Adrenal gland (tissue), 12 donors: ENCODE results near the gene TUBGCP2. TPM values are rescaled to one million over a fixed set of nuclear protein-coding genes. Genes with fewer than 3 reads are reported as not detected.

Experiments used
- DNase-seq, 7 donors: peaks; one replicate each; pipeline ENCODE4 v3.0.0-alpha.2; 2019 to 2020
- H3K27ac ChIP-seq, 5 donors: fragments of 200-600 bp; sonication (generic) in 4 of 5; 1 replicate in 3 of 5; 2 replicates in 2 of 5; pipeline versions ENCODE4 v1.5.1 to v1.8.0; 2016 to 2020; ENCODE audit warnings: mild to moderate bottlenecking in 1 of 5
- H3K27me3 ChIP-seq: fragments of 200-600 bp; 2 replicates; pipeline ENCODE4 v1.8.0; 2021
- H3K36me3 ChIP-seq, 2 donors: fragments of 200-600 bp; replicated peaks in 1 of 2; 1 replicate in 1 of 2; 2 replicates in 1 of 2; pipeline versions ENCODE4 v1.5.1 to v1.8.0; 2018 to 2022
- H3K4me1 ChIP-seq, 2 donors: fragments of 200-600 bp; replicated peaks in 1 of 2; 1 replicate in 1 of 2; 2 replicates in 1 of 2; pipeline versions ENCODE4 v1.5.1 to v1.8.0; 2018 to 2021
- H3K4me3 ChIP-seq, 4 donors: fragments of 200-600 bp; sonication (generic) in 3 of 4; one replicate each; pipeline ENCODE4 v1.5.1; 2016 to 2018
- H3K9me3 ChIP-seq, 3 donors: fragments of 200-600 bp; sonication (generic) in 1 of 3; replicated peaks in 1 of 3; 1 replicate in 2 of 3; 2 replicates in 1 of 3; pipeline versions ENCODE4 v1.5.1 to v1.8.0; 2016 to 2021
- CTCF ChIP-seq, 6 experiments: fragments of 450-650 bp in 4 of 6; fragments of 200-600 bp in 2 of 6; sonication (generic) in 1 of 6; IDR thresholded peaks; 1 replicate in 5 of 6; 2 replicates in 1 of 6; pipeline versions ENCODE4 v1.5.1 to v1.8.0; 2016 to 2021; ENCODE audit warnings: antibody characterized with exemption in 6 of 6, mild to moderate bottlenecking in 2 of 6, moderate library complexity in 1 of 6
- POLR2A ChIP-seq, 2 donors: fragments of 450-650 bp; IDR thresholded peaks; one replicate each; pipeline ENCODE4 v1.6.1; 2017; ENCODE audit warnings: antibody characterized with exemption in 2 of 2, mild to moderate bottlenecking in 2 of 2, moderate library complexity in 1 of 2
- WGBS, 4 donors: extraction: QIAGEN DNeasy Blood & Tissue Kit in 2 of 4; methylation state at CpG; one replicate each; pipeline versions ENCODE4 v1.1.5 to v1.1.7; 2013 to 2017; 5-methylcytosine and 5-hydroxymethylcytosine counted together
- intact Hi-C, 2 donors: fragments of 100-400 bp; cut with DNase I; formaldehyde crosslinking; loops; one replicate each; pipeline versions ENCODE4 v1.14.1 to v1.15.0; 2022 to 2023
- polyA plus RNA-seq, 3 donors: library from polyadenylated mRNA; stranded (reverse); fragments of 200-250 nt in 2 of 3; fragments of 350-450 nt in 1 of 3; fragmentation: Illumina TruSeq in 1 of 3; extraction: RNeasy Lipid Tissue Mini Kit (QIAGEN cat#74804) in 1 of 3; gene quantifications; one replicate each; pipeline ENCODE4 v1.2.3, GENCODE V29; 2013 to 2014
- total RNA-seq, 9 donors: library from RNA; depleted of rRNA in 4 of 9; stranded (reverse); fragments of >200 nt in 4 of 9; fragments of 120-200 nt in 1 of 9; fragmentation: NEBNext Ultra II Directional in 1 of 9; extraction: Animal tissue kit (Norgen Biotek cat#: 25700) in 1 of 9; gene quantifications; one replicate each; pipeline versions ENCODE4 v1.1.0 to v1.2.4, GENCODE V29; 2013 to 2023
- donor health status: healthy with polysubstance abuse.
- donor health status: Bipolar disorder and iron deficiency.
- donor health status: DM: yes; HTN: yes; CAD: no.
- donor health status: DM: no; HTN: no; CAD: no.
- donor health status: DM: no; HTN: no; CAD: no.
- donor health status: DM: yes; HTN: yes; CAD: no.

The TUBGCP2 gene
- total and polyA plus RNA-seq, 12 donors: 30.9 to 234 (median 62.0) TPM

GRCh38 chr10:133337370-133337725, 28.7 kb upstream of the TUBGCP2 start:
- Histone ChIP-seq H3K4me1 (peaks cover 9 to 11% of the 10 kb centered on the region in 2 donors), H3K27ac (no peak overlapping the region), H3K4me3 (no peak overlapping the region), H3K9me3 (no peaks in the 10 kb centered on the region), H3K27me3 (peaks cover 22% of the 10 kb centered on the region), H3K36me3 (no peaks in the 10 kb centered on the region)
- DNase-seq: no peak
- TF ChIP-seq POLR2A (IDR thresholded peaks at IDR 0.05) (no peak), CTCF (IDR thresholded peaks at IDR 0.05) (no peak)
- WGBS, 4 donors: 62 to 84% (median 77%) methylated on average over 3 of the region's 3 CpGs
- intact Hi-C loops: no loop called here

DNA sequence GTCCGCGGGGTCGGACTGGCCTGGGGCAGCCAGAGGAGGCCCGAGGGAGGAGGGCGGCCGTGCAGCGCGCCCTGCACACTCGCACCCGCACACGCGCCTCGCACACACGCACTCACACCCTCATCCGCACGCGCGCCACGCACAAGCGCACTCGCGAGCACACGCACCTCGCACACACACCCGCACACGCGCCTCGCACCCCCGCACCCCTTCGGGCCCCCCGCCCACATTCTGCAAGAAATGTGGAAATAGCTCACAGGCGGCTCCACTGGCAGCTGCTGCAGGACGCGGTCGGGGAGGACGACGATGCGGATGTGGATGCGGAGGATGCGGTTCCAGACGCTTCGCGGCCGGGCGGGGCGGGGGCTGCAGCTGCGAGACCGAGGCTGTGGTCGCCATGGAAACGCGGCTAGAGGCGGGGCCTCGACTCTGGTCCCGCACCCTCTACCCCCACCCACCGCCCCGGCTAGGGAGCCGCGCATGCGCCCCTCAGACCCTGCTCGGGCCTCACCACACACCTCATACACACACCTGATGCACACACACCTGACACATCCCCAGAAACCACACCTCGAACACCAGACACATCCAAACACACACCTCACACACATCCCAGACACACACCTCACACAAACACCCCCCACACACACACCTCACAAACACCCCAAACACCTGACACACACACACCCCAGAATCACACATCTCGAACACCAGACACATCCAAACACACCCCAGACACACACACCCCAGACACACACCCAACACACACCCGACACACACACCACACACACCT, 28.1 kb upstream of the TUBGCP2 start, which contains the start of gene CALY:
TSS of gene CALY (minus strand) at position 320 of the 793 bp plus-strand sequence. CDS start 7,907 bp downstream, outside the sequence.
- DNase-seq: peak in 1 of 7 donors; percentile 89
- peak within 1 kb of the TSS in 1 of 5 donors; percentile 62 for H3K27ac ChIP-seq
- 9 to 25% (median 12%) methylated on average over 9 to 63 of the region's 63 CpGs for WGBS, 4 donors
- H3K36me3 ChIP-seq: no peaks in the 10 kb centered on the region
- H3K4me3 ChIP-seq: peak within 1 kb of the TSS in 1 of 4 donors; percentile 54
- peaks cover 9 to 11% of the 10 kb centered on the region in 2 donors for H3K4me1 ChIP-seq
- TF ChIP-seq POLR2A (IDR thresholded peaks at IDR 0.05) (no peak), CTCF (IDR thresholded peaks at IDR 0.05) (no peak)
- intact Hi-C loops: no loop called here
- H3K9me3 ChIP-seq: no peaks in the 10 kb centered on the region
- peaks cover 22% of the 10 kb centered on the region for H3K27me3 ChIP-seq

DNA sequence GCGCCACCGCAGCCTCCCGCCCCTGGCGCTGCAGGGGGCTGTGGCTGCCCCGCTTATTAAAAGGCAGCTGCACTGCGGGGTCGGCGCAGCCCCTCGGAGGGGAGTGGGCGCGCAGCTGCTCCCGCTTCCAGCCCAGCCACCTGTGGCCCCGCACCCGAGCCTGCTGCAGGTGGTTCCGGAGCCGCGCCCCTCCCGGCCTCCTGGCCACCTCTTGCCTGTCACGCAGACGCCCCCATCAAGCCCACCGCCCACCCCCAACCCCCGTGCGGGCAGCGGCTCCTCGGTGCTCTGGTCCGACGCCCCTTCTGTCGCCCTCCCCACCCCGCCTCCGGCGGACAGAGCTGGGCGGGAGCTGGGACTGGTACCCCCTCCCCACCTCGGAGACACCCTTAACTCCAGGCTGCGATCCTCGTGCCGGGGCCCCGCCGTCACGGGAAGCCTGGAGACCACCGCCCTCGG, 27.5 kb upstream of the TUBGCP2 start:
- Histone ChIP-seq H3K27ac (peak overlapping the region in 1 of 5 donors; percentile 62), H3K4me3 (peak overlapping the region in 1 of 4 donors; percentile 54), H3K27me3 (peaks cover 22% of the 10 kb centered on the region), H3K9me3 (no peaks in the 10 kb centered on the region), H3K4me1 (peaks cover 9 to 11% of the 10 kb centered on the region in 2 donors), H3K36me3 (no peaks in the 10 kb centered on the region)
- intact Hi-C loops: no loop called here
- TF ChIP-seq CTCF (IDR thresholded peaks at IDR 0.05): no peak
- no peak for TF ChIP-seq POLR2A (IDR thresholded peaks at IDR 0.05)
- DNase-seq: no peak
- WGBS, 4 donors: 4 to 20% (median 6%) methylated on average over 5 to 41 of the region's 41 CpGs

- no peak for TF ChIP-seq POLR2A (IDR thresholded peaks at IDR 0.05)
- peak in 6 of 7 donors; percentile 46 to 91 (median 70) for DNase-seq
- Histone ChIP-seq H3K27me3 (peaks cover 22% of the 10 kb centered on the region), H3K9me3 (no peaks in the 10 kb centered on the region), H3K27ac (peak overlapping the region in 1 of 5 donors; percentile 62), H3K4me3 (peak overlapping the region in 1 of 4 donors; percentile 54), H3K4me1 (peaks cover 9 to 11% of the 10 kb centered on the region in 2 donors), H3K36me3 (no peaks in the 10 kb centered on the region)
- intact Hi-C loops: no loop called here
- 0 to 3% (median 2%) methylated on average over 4 to 75 of the region's 75 CpGs; no CpG with 5 or more reads in 1 of the 4 donors for WGBS, 4 donors
These were observed 26.8 kb upstream of the TUBGCP2 start for GRCh38 chr10:133335246-133336117.
